WTC11 (cell line): ENCODE results near the gene TTLL9. TPM values are rescaled to one million over a fixed set of nuclear protein-coding genes. Genes with fewer than 3 reads are reported as not detected.

ENCODE experiments used
- ATAC-seq: fragments of 200-7000 bp; cut with Tn5 transposase; 2 replicates; pipeline ENCODE4 v1.10.0; 2021; ENCODE audit warnings: mild to moderate bottlenecking, moderate library complexity
- CTCF ChIA-PET: fragments of 300-600 bp; sonication (Branson Sonifier 250); formaldehyde crosslinking; loops from one replicate; lab custom pipeline; 2021; ENCODE audit warnings: antibody characterized with exemption; lab: Charles Lee
- POLR2A ChIA-PET: fragments of 350-600 bp; sonication (Branson Sonifier 250); formaldehyde crosslinking; loops from one replicate; lab custom pipeline; 2021; ENCODE audit warnings: antibody characterized with exemption; lab: Charles Lee
- DNase-seq: peaks from one replicate; pipeline ENCODE4 v3.0.0; 2021; ENCODE audit warnings: low spot score
- H3K27ac Mint-ChIP-seq: 2 replicates; pipeline ENCODE4 v1.8.0; 2021; ENCODE audit warnings: mixed read lengths
- H3K27me3 Mint-ChIP-seq: 2 replicates; pipeline ENCODE4 v1.8.0; 2021; ENCODE audit warnings: low read depth, mild to moderate bottlenecking, moderate library complexity, mixed read lengths
- H3K36me3 Mint-ChIP-seq: 2 replicates; pipeline ENCODE4 v1.8.0; 2021; ENCODE audit warnings: mixed read lengths
- H3K4me1 Mint-ChIP-seq: 2 replicates; pipeline ENCODE4 v1.8.0; 2022; ENCODE audit warnings: mixed read lengths
- H3K4me3 Mint-ChIP-seq: 2 replicates; pipeline ENCODE4 v1.8.0; 2021; ENCODE audit warnings: mild to moderate bottlenecking, moderate library complexity, mixed read lengths
- H3K9me3 Mint-ChIP-seq: 2 replicates; pipeline ENCODE4 v1.8.0; 2021; ENCODE audit warnings: mixed read lengths
- CBFB ChIP-seq: sonication (generic); formaldehyde crosslinking; IDR thresholded peaks from 2 replicates; pipeline ENCODE4 v1.8.1; 2022; ENCODE audit warnings: mild to moderate bottlenecking, low read depth, missing genetic modification reagents
- EMX1 ChIP-seq: fragments of 250-450 bp; sonication (Bioruptor Pico); IDR thresholded peaks from 2 replicates; pipeline ENCODE4 v1.8.0; 2021; ENCODE audit warnings: mild to moderate bottlenecking
- ESRRA ChIP-seq: sonication (generic); formaldehyde crosslinking; IDR thresholded peaks from 2 replicates; pipeline ENCODE4 v1.8.1; 2022; ENCODE audit warnings: mild to moderate bottlenecking, missing genetic modification reagents, borderline replicate concordance
- ETV6 ChIP-seq: sonication (generic); formaldehyde crosslinking; IDR thresholded peaks from 2 replicates; pipeline ENCODE4 v1.8.1; 2022; ENCODE audit warnings: mild to moderate bottlenecking, missing genetic modification reagents
- FOXP1 ChIP-seq: sonication (generic); formaldehyde crosslinking; IDR thresholded peaks from 2 replicates; pipeline ENCODE4 v1.8.0; 2022; ENCODE audit warnings: missing genetic modification reagents, mild to moderate bottlenecking, moderate library complexity, borderline replicate concordance
- GRHL2 ChIP-seq: fragments of 250-450 bp; sonication (Bioruptor Pico); IDR thresholded peaks from 2 replicates; pipeline ENCODE4 v1.8.0; 2022; ENCODE audit warnings: mild to moderate bottlenecking, moderate library complexity; ENCODE audit not compliant: insufficient replicate concordance, severe bottlenecking
- GTF2I ChIP-seq: fragments of 250-450 bp; sonication (Bioruptor Pico); conservative IDR thresholded peaks from 2 replicates; pipeline ENCODE4 v1.4.0; 2021; ENCODE audit warnings: mild to moderate bottlenecking
- MLX ChIP-seq: sonication (generic); formaldehyde crosslinking; IDR thresholded peaks from 2 replicates; pipeline ENCODE4 v1.8.1; 2023; ENCODE audit warnings: mild to moderate bottlenecking, missing genetic modification reagents, moderate library complexity
- NFYB ChIP-seq: sonication (generic); formaldehyde crosslinking; conservative IDR thresholded peaks from 2 replicates; pipeline ENCODE4 v1.8.0; 2022; ENCODE audit warnings: low read depth, missing genetic modification reagents
- RORB ChIP-seq: fragments of 250-450 bp; sonication (Bioruptor Pico); IDR thresholded peaks from 2 replicates; pipeline ENCODE4 v1.9.0; 2021; ENCODE audit warnings: mild to moderate bottlenecking
- SP1 ChIP-seq: sonication (generic); formaldehyde crosslinking; conservative IDR thresholded peaks from 2 replicates; pipeline ENCODE4 v1.8.1; 2022; ENCODE audit warnings: missing genetic modification reagents
- STAT6 ChIP-seq: sonication (generic); formaldehyde crosslinking; conservative IDR thresholded peaks from 2 replicates; pipeline ENCODE4 v1.8.1; 2023; ENCODE audit warnings: mild to moderate bottlenecking, low read depth, missing genetic modification reagents, moderate library complexity
- USF1 ChIP-seq: sonication (generic); formaldehyde crosslinking; IDR thresholded peaks from 2 replicates; pipeline ENCODE4 v1.8.0; 2022; ENCODE audit warnings: mild to moderate bottlenecking, missing genetic modification reagents
- ZBTB21 ChIP-seq: sonication (generic); formaldehyde crosslinking; IDR thresholded peaks from 2 replicates; pipeline ENCODE4 v1.8.1; 2023; ENCODE audit warnings: mild to moderate bottlenecking, missing genetic modification reagents, borderline replicate concordance
- ZNF317 ChIP-seq: sonication (generic); formaldehyde crosslinking; IDR thresholded peaks from 2 replicates; pipeline ENCODE4 v1.8.1; 2023; ENCODE audit warnings: low read depth, mild to moderate bottlenecking, moderate library complexity, missing genetic modification reagents, borderline replicate concordance
- ZNF671 ChIP-seq: fragments of 250-450 bp; sonication (Bioruptor Pico); IDR thresholded peaks from 2 replicates; pipeline ENCODE4 v1.8.0; 2021; ENCODE audit warnings: mild to moderate bottlenecking
- total RNA-seq: library from RNA; stranded (reverse); gene quantifications from 3 replicates; pipeline ENCODE4 v1.2.3, GENCODE V29; 2021
- TF ChIP-seq, protein P1 (sequence below): sonication (generic); formaldehyde crosslinking; IDR thresholded peaks from 2 replicates; pipeline ENCODE4 v1.8.0; 2022; ENCODE audit warnings: missing genetic modification reagents
- TF ChIP-seq, protein P2 (sequence below): fragments of 250-450 bp; sonication (Bioruptor Pico); IDR thresholded peaks from 2 replicates; pipeline ENCODE4 v1.9.0; 2021; ENCODE audit warnings: mild to moderate bottlenecking
- TF ChIP-seq, protein P3 (sequence below): sonication (generic); formaldehyde crosslinking; IDR thresholded peaks from 2 replicates; pipeline ENCODE4 v1.8.0; 2023; ENCODE audit warnings: missing genetic modification reagents, mild to moderate bottlenecking, borderline replicate concordance
- TF ChIP-seq, protein P4 (sequence below): fragments of 250-450 bp; sonication (Bioruptor Pico); IDR thresholded peaks from 2 replicates; pipeline ENCODE4 v2.1.2; 2022; ENCODE audit warnings: mild to moderate bottlenecking, moderate library complexity

Gene TTLL9
- total RNA-seq, 1 experiment from 2014 or later = not detected

- peaks cover 5% of the 10 kb centered on the region for H3K4me1 Mint-ChIP-seq
- ChIA-PET CTCF (interaction anchor here (0.9 kb wide), 1 partner anchor 38 kb away, joined by 3 read pairs; no protein-coding TSS in a partner anchor), POLR2A (no interaction called here)
- H3K4me3 Mint-ChIP-seq = no peak overlapping the region
- no peak for ATAC-seq
- H3K9me3 Mint-ChIP-seq = no peaks in the 10 kb centered on the region
- no peak for DNase-seq
- H3K27me3 Mint-ChIP-seq = no peaks in the 10 kb centered on the region
- no peaks in the 10 kb centered on the region for H3K36me3 Mint-ChIP-seq
- no peak for TF ChIP-seq ZNF317
- no peak for TF ChIP-seq ESRRA
- no peak for TF ChIP-seq MLX
- TF ChIP-seq GTF2I (CRISPR knock-in tag) = no peak
- TF ChIP-seq FOXP1 (CRISPR knock-in tag) = no peak
- no peak for TF ChIP-seq ZBTB21 (CRISPR knock-in tag)
- no peak for TF ChIP-seq RORB (CRISPR knock-in tag)
- no peak for TF ChIP-seq EMX1
- TF ChIP-seq, protein P1, sequence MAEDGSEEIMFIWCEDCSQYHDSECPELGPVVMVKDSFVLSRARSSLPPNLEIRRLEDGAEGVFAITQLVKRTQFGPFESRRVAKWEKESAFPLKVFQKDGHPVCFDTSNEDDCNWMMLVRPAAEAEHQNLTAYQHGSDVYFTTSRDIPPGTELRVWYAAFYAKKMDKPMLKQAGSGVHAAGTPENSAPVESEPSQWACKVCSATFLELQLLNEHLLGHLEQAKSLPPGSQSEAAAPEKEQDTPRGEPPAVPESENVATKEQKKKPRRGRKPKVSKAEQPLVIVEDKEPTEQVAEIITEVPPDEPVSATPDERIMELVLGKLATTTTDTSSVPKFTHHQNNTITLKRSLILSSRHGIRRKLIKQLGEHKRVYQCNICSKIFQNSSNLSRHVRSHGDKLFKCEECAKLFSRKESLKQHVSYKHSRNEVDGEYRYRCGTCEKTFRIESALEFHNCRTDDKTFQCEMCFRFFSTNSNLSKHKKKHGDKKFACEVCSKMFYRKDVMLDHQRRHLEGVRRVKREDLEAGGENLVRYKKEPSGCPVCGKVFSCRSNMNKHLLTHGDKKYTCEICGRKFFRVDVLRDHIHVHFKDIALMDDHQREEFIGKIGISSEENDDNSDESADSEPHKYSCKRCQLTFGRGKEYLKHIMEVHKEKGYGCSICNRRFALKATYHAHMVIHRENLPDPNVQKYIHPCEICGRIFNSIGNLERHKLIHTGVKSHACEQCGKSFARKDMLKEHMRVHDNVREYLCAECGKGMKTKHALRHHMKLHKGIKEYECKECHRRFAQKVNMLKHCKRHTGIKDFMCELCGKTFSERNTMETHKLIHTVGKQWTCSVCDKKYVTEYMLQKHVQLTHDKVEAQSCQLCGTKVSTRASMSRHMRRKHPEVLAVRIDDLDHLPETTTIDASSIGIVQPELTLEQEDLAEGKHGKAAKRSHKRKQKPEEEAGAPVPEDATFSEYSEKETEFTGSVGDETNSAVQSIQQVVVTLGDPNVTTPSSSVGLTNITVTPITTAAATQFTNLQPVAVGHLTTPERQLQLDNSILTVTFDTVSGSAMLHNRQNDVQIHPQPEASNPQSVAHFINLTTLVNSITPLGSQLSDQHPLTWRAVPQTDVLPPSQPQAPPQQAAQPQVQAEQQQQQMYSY (CRISPR knock-in tag) = no peak
- TF ChIP-seq SP1 (CRISPR knock-in tag) = no peak
- no peak for TF ChIP-seq GRHL2
- TF ChIP-seq, protein P2, sequence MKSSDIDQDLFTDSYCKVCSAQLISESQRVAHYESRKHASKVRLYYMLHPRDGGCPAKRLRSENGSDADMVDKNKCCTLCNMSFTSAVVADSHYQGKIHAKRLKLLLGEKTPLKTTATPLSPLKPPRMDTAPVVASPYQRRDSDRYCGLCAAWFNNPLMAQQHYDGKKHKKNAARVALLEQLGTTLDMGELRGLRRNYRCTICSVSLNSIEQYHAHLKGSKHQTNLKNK (CRISPR knock-in tag) = no peak
- no peak for TF ChIP-seq ETV6
- TF ChIP-seq, protein P3, sequence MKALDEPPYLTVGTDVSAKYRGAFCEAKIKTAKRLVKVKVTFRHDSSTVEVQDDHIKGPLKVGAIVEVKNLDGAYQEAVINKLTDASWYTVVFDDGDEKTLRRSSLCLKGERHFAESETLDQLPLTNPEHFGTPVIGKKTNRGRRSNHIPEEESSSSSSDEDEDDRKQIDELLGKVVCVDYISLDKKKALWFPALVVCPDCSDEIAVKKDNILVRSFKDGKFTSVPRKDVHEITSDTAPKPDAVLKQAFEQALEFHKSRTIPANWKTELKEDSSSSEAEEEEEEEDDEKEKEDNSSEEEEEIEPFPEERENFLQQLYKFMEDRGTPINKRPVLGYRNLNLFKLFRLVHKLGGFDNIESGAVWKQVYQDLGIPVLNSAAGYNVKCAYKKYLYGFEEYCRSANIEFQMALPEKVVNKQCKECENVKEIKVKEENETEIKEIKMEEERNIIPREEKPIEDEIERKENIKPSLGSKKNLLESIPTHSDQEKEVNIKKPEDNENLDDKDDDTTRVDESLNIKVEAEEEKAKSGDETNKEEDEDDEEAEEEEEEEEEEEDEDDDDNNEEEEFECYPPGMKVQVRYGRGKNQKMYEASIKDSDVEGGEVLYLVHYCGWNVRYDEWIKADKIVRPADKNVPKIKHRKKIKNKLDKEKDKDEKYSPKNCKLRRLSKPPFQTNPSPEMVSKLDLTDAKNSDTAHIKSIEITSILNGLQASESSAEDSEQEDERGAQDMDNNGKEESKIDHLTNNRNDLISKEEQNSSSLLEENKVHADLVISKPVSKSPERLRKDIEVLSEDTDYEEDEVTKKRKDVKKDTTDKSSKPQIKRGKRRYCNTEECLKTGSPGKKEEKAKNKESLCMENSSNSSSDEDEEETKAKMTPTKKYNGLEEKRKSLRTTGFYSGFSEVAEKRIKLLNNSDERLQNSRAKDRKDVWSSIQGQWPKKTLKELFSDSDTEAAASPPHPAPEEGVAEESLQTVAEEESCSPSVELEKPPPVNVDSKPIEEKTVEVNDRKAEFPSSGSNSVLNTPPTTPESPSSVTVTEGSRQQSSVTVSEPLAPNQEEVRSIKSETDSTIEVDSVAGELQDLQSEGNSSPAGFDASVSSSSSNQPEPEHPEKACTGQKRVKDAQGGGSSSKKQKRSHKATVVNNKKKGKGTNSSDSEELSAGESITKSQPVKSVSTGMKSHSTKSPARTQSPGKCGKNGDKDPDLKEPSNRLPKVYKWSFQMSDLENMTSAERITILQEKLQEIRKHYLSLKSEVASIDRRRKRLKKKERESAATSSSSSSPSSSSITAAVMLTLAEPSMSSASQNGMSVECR (CRISPR knock-in tag) = no peak
- no peak for TF ChIP-seq USF1 (CRISPR knock-in tag)
- TF ChIP-seq, protein P4, sequence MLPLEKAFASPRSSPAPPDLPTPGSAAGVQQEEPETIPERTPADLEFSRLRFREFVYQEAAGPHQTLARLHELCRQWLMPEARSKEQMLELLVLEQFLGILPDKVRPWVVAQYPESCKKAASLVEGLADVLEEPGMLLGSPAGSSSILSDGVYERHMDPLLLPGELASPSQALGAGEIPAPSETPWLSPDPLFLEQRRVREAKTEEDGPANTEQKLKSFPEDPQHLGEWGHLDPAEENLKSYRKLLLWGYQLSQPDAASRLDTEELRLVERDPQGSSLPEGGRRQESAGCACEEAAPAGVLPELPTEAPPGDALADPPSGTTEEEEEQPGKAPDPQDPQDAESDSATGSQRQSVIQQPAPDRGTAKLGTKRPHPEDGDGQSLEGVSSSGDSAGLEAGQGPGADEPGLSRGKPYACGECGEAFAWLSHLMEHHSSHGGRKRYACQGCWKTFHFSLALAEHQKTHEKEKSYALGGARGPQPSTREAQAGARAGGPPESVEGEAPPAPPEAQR (CRISPR knock-in tag) = no peak
- no peak for TF ChIP-seq ZNF671 (CRISPR knock-in tag)
- no peak for TF ChIP-seq NFYB
- no peak for TF ChIP-seq STAT6 (CRISPR knock-in tag)
- TF ChIP-seq CBFB (CRISPR knock-in tag) = no peak
- TF ChIP-seq, all 79 proteins: peak for 0
- H3K27ac Mint-ChIP-seq = no peak overlapping the region
Measured at GRCh38 chr20:31897541-31897940, 27.1 kb downstream of the TTLL9 start.
